ENCODE results near the gene PHACTR3.

Gene PHACTR3

DNA sequence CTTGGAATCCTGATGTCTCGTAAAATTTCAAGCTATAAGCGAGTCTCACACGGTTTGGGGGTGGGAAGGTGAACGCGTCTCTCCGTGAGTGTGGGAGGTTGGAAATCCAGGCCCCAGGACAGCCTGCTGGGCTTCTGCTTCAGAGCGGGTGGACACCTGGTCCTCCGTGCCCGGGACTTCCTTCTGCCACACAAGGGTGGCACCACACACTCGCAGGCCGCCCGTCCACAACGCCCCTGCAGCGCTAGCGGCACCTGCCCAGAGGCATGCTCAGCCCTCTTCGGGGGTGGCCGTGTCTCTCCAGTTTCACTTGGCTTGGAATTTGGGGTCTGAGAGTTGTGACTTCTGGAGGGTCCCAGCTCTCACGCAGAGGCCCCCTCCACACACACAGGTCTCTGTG lies 151.9 kb downstream of the PHACTR3 start:
- Histone ChIP-seq H3K4me1 (ENCODE audit: control insufficient read depth, insufficient read depth, low read length) (no peaks in the 10 kb centered on the region), H3K27ac (ENCODE audit: insufficient read depth, low read depth, low read length, poor library complexity, severe bottlenecking) (no peak overlapping the region), H3K36me3 (ENCODE audit: control insufficient read depth, insufficient read depth, low read length) (no peaks in the 10 kb centered on the region), H3K27me3 (ENCODE audit: control insufficient read depth, insufficient read depth, low read length, poor library complexity, severe bottlenecking) (peaks cover 8% of the 10 kb centered on the region), H3K4me3 (ENCODE audit: insufficient read depth, low read depth, low read length) (no peak overlapping the region), H3K9me3 (ENCODE audit: control insufficient read depth, low read length) (no peaks in the 10 kb centered on the region)
- WGBS, 2 experiments, result 90 to 93% methylated on average over 18 of the region's 18 CpGs

DNA sequence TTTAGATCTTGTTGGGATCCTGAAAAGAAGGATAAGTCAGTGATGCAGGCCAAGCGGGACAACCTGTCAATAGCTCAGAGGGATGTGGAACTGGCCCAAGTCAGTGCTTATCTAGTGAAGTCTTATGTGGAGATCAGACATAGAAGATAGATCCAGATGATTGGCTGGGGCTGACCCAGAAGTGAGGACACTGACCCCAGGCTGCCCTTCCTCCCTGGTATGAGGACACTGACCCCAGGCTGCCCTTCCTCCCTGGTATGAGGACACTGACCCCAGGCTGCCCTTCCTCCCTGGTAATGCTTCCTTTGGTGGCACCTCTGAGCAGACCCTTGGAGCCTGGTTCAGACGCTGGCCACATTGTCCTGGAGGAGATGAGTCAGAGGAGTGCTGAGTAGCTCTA lies 159.7 kb downstream of the PHACTR3 start:
- Histone ChIP-seq H3K36me3 (ENCODE audit: control insufficient read depth, insufficient read depth, low read length) (no peaks in the 10 kb centered on the region), H3K9me3 (ENCODE audit: control insufficient read depth, low read length) (no peaks in the 10 kb centered on the region), H3K4me1 (ENCODE audit: control insufficient read depth, insufficient read depth, low read length) (no peaks in the 10 kb centered on the region), H3K27ac (ENCODE audit: insufficient read depth, low read depth, low read length, poor library complexity, severe bottlenecking) (no peak overlapping the region), H3K27me3 (ENCODE audit: control insufficient read depth, insufficient read depth, low read length, poor library complexity, severe bottlenecking) (no peaks in the 10 kb centered on the region), H3K4me3 (ENCODE audit: insufficient read depth, low read depth, low read length) (no peak overlapping the region)
- WGBS, 2 experiments, result 66 to 69% methylated on average over 2 of the region's 2 CpGs

DNA sequence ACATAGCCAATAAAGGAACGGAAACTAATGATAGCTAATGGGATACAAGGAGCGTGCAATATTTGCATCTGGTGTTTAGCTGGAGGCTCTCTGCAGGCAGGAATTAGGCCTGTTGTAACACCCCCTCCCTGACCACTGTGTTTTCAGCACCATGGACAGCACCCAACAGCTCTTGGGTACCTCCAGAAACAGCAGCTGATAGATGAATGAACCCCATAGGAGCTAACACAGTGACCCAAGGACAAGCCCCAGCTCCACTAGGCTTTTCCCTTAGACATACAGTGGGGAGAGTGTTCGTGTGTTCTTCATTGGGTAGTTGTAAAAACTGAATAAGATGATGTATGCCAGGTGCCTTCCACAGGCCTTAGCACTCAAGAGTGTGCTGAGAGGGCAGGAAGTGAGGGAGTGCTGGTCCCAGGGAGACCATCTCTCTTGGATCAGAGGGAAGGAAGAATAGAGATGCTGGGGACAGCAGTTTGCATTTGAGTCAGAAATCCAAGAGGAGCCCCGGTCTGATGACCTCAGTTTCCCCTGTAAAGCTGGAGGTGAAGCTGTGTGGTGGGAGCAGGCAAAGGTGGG lies 161.3 kb downstream of the PHACTR3 start:
- no peaks in the 10 kb centered on the region for H3K36me3 ChIP-seq (ENCODE audit: control insufficient read depth, insufficient read depth, low read length)
- WGBS, 2 experiments, result 67 to 77% methylated on average over 4 of the region's 4 CpGs
- H3K4me3 ChIP-seq (ENCODE audit: insufficient read depth, low read depth, low read length), result no peak overlapping the region
- H3K27me3 ChIP-seq (ENCODE audit: control insufficient read depth, insufficient read depth, low read length, poor library complexity, severe bottlenecking), result no peaks in the 10 kb centered on the region
- no peak overlapping the region for H3K27ac ChIP-seq (ENCODE audit: insufficient read depth, low read depth, low read length, poor library complexity, severe bottlenecking)
- H3K9me3 ChIP-seq (ENCODE audit: control insufficient read depth, low read length), result no peaks in the 10 kb centered on the region
- H3K4me1 ChIP-seq (ENCODE audit: control insufficient read depth, insufficient read depth, low read length), result no peaks in the 10 kb centered on the region

DNA sequence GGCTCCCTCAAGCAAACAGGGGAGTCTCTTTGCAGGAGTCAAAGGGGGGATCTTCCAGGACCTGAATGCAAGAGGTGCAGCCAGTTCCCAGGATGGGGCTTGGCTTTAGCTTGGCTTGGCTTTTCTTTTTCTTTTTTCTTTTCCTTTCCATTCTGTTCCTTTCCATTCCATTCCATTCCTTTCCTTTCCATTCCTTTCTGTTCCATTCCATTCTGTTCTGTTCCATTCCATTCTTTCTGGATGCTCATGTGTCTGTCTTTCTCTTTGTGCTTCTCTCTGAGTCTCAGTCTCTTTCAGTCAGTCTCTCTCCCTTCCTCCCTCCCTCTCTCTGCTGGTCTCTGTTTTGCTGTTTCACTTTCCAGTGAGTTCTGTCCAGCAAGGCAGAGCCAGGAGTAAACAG lies 163.3 kb downstream of the PHACTR3 start:
- Histone ChIP-seq H3K27ac (ENCODE audit: insufficient read depth, low read depth, low read length, poor library complexity, severe bottlenecking) (no peak overlapping the region), H3K4me1 (ENCODE audit: control insufficient read depth, insufficient read depth, low read length) (no peaks in the 10 kb centered on the region), H3K36me3 (ENCODE audit: control insufficient read depth, insufficient read depth, low read length) (no peaks in the 10 kb centered on the region), H3K9me3 (ENCODE audit: control insufficient read depth, low read length) (no peaks in the 10 kb centered on the region), H3K27me3 (ENCODE audit: control insufficient read depth, insufficient read depth, low read length, poor library complexity, severe bottlenecking) (no peaks in the 10 kb centered on the region), H3K4me3 (ENCODE audit: insufficient read depth, low read depth, low read length) (no peak overlapping the region)

DNA sequence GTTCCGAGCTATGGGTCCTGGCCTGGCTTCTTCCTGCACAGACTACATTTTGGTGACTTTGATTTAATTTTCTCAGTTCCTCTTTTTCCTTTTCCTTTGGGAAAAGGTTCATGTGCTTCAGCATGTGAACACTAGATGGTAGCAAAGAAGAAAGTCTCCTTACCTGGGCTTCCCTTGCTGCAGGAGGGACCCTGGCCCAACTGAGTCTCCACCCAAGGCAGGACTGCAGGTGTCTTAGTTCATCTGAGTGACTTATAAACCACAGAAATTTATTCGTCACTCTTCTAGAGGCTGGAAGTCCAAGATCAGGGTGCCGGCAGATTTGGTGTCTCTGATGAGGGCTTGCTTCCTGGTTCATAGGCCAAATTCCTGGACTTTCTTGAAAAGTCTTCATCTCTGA lies 165.9 kb downstream of the PHACTR3 start:
- H3K27ac ChIP-seq (ENCODE audit: insufficient read depth, low read depth, low read length, poor library complexity, severe bottlenecking), result no peak overlapping the region
- 84 to 85% methylated on average over 3 of the region's 3 CpGs for WGBS, 2 experiments
- no peaks in the 10 kb centered on the region for H3K36me3 ChIP-seq (ENCODE audit: control insufficient read depth, insufficient read depth, low read length)
- no peaks in the 10 kb centered on the region for H3K4me1 ChIP-seq (ENCODE audit: control insufficient read depth, insufficient read depth, low read length)
- H3K9me3 ChIP-seq (ENCODE audit: control insufficient read depth, low read length), result no peaks in the 10 kb centered on the region
- H3K27me3 ChIP-seq (ENCODE audit: control insufficient read depth, insufficient read depth, low read length, poor library complexity, severe bottlenecking), result no peaks in the 10 kb centered on the region
- H3K4me3 ChIP-seq (ENCODE audit: insufficient read depth, low read depth, low read length), result no peak overlapping the region

DNA sequence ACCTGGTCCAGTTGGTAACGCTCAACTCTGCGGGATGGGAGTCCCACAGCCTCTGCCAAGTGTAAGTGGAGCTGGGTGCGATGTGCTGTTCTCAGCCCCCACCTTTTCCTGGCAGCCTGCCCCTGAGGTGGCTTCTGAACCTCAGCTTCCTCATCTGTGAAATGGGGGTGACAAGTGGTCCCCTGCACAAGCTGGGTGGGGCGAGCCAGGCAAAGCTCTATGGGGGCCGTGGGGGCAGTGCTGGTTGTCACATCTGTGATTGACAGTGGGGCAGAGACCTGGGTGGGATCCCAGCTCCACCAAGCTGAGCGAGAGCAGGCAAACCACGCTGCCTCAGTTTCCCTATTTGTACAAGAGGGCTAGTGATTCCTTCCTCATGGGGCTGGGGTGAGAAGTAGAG lies 166.5 kb downstream of the PHACTR3 start:
- Histone ChIP-seq H3K4me3 (ENCODE audit: insufficient read depth, low read depth, low read length) (no peak overlapping the region), H3K4me1 (ENCODE audit: control insufficient read depth, insufficient read depth, low read length) (no peaks in the 10 kb centered on the region), H3K27me3 (ENCODE audit: control insufficient read depth, insufficient read depth, low read length, poor library complexity, severe bottlenecking) (no peaks in the 10 kb centered on the region), H3K36me3 (ENCODE audit: control insufficient read depth, insufficient read depth, low read length) (no peaks in the 10 kb centered on the region), H3K9me3 (ENCODE audit: control insufficient read depth, low read length) (no peaks in the 10 kb centered on the region), H3K27ac (ENCODE audit: insufficient read depth, low read depth, low read length, poor library complexity, severe bottlenecking) (no peak overlapping the region)
- WGBS, 2 experiments, result 87 to 89% methylated on average over 7 of the region's 7 CpGs

DNA sequence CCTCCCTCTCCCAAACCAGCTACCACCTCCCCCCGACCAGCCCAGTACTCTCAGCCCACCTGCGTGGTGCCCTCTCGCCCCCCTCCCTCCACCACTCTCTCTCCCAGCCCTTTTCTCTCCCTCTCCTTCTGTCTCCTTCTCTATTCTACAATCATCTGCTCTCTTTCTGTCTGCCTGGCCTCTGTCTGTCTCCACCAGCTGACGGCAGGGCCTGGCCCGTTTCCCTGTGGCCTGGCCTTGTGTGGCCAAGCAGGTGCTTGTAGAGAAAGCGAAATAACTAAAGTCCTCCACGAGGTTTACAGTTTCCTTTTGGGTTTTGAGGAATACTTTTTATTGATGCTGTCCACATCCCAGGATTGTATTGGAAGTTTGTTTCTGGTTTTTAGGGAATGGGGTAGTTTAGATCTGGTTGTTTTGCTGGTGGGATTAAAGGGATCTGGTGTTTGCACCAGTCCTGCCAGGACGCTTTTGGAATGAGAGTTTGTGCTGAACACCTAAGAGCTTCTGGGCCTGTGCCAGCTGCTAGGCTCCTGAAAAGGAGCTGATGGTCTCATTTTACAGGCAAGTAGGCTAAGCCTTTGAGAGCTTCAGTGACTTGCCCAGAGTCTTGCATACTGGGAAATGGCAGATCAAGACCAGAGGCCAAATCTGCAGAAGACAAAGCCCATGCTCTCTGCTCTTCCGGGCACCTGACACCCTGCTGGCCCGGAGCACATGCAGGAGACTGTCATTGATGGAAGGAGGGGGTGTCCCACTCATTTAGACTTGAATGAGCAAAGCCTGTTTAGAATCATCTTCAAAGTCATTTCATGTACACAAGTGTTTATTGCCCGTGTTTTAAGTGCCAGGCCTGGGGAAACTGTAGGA lies 167.4 kb downstream of the PHACTR3 start:
- H3K4me3 ChIP-seq (ENCODE audit: insufficient read depth, low read depth, low read length), result no peak overlapping the region
- H3K9me3 ChIP-seq (ENCODE audit: control insufficient read depth, low read length), result no peaks in the 10 kb centered on the region
- 75 to 80% methylated on average over 11 of the region's 11 CpGs for WGBS, 2 experiments
- no peaks in the 10 kb centered on the region for H3K27me3 ChIP-seq (ENCODE audit: control insufficient read depth, insufficient read depth, low read length, poor library complexity, severe bottlenecking)
- H3K4me1 ChIP-seq (ENCODE audit: control insufficient read depth, insufficient read depth, low read length), result no peaks in the 10 kb centered on the region
- H3K27ac ChIP-seq (ENCODE audit: insufficient read depth, low read depth, low read length, poor library complexity, severe bottlenecking), result no peak overlapping the region
- H3K36me3 ChIP-seq (ENCODE audit: control insufficient read depth, insufficient read depth, low read length), result no peaks in the 10 kb centered on the region

DNA sequence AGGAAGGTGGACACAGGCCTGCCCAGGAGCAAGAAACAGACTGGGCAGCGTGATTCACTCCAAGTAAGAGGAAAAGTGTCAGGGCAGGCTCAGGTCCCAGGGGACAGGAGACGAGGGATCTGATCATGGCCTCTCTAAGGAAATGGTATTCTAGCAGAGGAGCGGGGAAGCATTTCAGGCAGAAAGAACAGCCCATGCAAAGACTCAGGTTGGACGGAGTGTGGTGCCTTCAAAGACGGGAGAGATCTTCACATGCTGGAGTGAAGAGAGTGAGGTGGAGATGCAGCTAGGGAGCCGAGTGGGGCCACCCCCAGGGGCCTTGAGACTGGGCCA lies 168.0 kb downstream of the PHACTR3 start:
- H3K4me1 ChIP-seq (ENCODE audit: control insufficient read depth, insufficient read depth, low read length), result no peaks in the 10 kb centered on the region
- no peaks in the 10 kb centered on the region for H3K27me3 ChIP-seq (ENCODE audit: control insufficient read depth, insufficient read depth, low read length, poor library complexity, severe bottlenecking)
- H3K4me3 ChIP-seq (ENCODE audit: insufficient read depth, low read depth, low read length), result no peak overlapping the region
- no peaks in the 10 kb centered on the region for H3K9me3 ChIP-seq (ENCODE audit: control insufficient read depth, low read length)
- H3K36me3 ChIP-seq (ENCODE audit: control insufficient read depth, insufficient read depth, low read length), result no peaks in the 10 kb centered on the region
- H3K27ac ChIP-seq (ENCODE audit: insufficient read depth, low read depth, low read length, poor library complexity, severe bottlenecking), result no peak overlapping the region
- WGBS, 2 experiments, result 85 to 88% methylated on average over 5 of the region's 6 CpGs

DNA sequence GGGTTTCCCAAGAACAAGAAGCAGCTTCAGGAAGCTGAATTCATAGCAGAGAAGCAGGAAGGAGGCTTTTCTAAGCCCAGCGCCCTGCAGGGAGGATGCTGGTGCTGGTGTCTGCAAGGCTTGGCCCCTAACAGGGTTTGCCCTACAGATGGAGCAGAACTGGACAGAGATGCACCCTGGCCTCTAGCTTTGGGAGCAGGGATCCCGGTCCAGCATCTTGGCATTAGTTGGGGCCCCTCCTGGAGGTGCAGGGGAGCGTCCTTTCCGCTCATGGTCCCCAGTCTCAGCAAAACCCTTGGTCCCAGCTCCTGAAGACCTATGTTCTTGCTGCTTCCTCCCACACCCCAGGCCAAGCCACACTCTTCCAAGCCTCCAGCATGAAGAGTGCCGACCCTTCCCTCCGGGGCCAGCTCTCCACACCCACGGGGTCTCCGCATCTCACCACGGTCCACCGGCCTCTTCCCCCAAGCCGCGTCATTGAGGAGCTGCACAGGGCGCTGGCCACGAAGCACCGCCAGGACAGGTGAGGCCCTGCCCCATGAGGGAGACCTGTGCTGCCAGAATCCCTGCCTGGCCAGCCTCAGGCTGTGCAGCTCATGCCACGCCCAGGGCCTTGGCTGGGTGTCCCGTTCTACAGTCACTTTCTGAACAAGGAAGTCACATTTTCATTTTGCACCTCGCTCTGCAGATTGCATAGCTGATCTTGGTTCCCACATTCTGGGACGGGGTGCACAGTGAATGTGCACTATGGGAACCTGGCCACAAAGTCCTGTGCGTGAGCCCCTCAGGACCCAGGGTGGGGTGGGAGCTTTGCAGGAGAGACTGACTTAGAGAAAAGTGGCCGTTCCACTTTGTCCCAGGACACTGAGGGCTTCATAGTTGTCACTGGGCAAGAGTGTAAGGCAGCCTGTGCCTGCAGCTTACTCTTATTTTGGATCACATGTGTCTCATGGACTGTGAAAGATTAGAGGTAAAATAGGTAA lies 168.9 kb downstream of the PHACTR3 start:
- no peaks in the 10 kb centered on the region for H3K27me3 ChIP-seq (ENCODE audit: control insufficient read depth, insufficient read depth, low read length, poor library complexity, severe bottlenecking)
- no peaks in the 10 kb centered on the region for H3K36me3 ChIP-seq (ENCODE audit: control insufficient read depth, insufficient read depth, low read length)
- H3K4me1 ChIP-seq (ENCODE audit: control insufficient read depth, insufficient read depth, low read length), result no peaks in the 10 kb centered on the region
- 88 to 90% methylated on average over 21 of the region's 21 CpGs for WGBS, 2 experiments
- no peak overlapping the region for H3K27ac ChIP-seq (ENCODE audit: insufficient read depth, low read depth, low read length, poor library complexity, severe bottlenecking)
- no peaks in the 10 kb centered on the region for H3K9me3 ChIP-seq (ENCODE audit: control insufficient read depth, low read length)
- H3K4me3 ChIP-seq (ENCODE audit: insufficient read depth, low read depth, low read length), result no peak overlapping the region

DNA sequence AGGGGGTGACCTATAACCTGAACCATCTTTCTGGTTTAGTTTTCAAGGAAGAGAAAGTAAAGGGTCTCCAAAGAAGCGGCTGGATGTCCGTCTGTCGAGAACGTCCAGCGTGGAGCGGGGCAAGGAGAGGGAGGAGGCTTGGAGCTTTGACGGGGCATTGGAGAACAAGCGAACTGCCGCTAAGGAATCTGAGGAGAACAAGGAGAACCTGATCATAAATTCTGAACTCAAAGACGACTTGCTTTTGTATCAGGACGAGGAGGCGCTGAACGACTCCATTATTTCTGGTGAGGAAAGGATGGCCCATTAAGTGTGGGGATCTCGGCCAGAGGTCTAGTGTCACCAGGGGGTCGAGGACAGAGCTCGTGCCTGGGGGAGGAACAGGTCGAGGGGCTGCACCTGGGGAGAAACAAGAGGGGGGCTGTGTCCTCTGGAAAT lies 169.9 kb downstream of the PHACTR3 start:
- no peaks in the 10 kb centered on the region for H3K9me3 ChIP-seq (ENCODE audit: control insufficient read depth, low read length)
- no peak overlapping the region for H3K4me3 ChIP-seq (ENCODE audit: insufficient read depth, low read depth, low read length)
- no peak overlapping the region for H3K27ac ChIP-seq (ENCODE audit: insufficient read depth, low read depth, low read length, poor library complexity, severe bottlenecking)
- no peaks in the 10 kb centered on the region for H3K36me3 ChIP-seq (ENCODE audit: control insufficient read depth, insufficient read depth, low read length)
- no peaks in the 10 kb centered on the region for H3K27me3 ChIP-seq (ENCODE audit: control insufficient read depth, insufficient read depth, low read length, poor library complexity, severe bottlenecking)
- no peaks in the 10 kb centered on the region for H3K4me1 ChIP-seq (ENCODE audit: control insufficient read depth, insufficient read depth, low read length)
- 84 to 86% methylated on average over 17 of the region's 17 CpGs for WGBS, 2 experiments

Measured in ectodermal cell (in vitro differentiated cells).